ENCODE data around the gene GDI1.
"Not testable (repeated sequence)": the region's sequence is repeated elsewhere in the genome, so short reads cannot be mapped to it uniquely, and the experiment has no call there.

The GDI1 gene

DNA sequence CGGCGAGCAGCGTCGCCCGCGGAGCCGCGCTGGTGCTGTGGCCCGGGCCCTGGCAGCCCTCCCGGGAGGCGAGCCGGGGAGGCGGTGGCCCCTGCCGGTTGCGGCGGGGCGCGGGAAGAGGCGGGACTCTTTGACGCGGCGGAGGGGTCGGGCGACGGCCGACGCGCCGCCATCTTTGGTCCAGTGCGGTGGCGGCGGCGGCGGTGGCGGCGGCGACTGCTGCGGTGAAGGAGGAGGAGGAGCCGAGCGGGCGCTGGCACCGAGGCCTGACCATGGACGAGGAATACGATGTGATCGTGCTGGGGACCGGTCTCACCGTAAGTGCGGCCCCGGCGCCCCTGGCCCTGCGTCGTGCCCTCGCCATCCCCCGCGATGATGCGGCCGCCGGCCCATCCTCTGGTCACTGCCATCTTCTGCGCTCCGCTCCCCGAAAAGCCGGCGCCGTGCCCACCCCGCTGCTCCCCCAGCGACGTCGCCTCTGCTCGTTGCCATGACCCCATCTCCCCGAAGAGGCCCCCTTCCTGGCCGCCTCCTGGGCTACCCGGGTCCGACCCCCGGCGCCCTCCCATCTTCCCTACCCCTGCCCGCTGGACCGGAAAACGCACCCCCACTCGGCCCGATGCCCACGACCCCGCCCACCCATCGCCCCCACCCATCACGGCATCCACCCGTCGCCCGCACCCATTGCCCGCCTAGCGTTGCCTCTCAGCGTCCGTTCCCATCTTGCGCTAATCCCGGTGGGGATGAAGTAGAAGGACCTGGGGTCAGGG is at the start of gene GDI1:
TSS of gene GDI1 (plus strand) at position 172 of the 770 bp plus-strand sequence. CDS start at position 273, 101 bp downstream.
- peak; percentile 29 to 33 for DNase-seq (ENCODE audit: low read depth in 2 of 2)

DNA sequence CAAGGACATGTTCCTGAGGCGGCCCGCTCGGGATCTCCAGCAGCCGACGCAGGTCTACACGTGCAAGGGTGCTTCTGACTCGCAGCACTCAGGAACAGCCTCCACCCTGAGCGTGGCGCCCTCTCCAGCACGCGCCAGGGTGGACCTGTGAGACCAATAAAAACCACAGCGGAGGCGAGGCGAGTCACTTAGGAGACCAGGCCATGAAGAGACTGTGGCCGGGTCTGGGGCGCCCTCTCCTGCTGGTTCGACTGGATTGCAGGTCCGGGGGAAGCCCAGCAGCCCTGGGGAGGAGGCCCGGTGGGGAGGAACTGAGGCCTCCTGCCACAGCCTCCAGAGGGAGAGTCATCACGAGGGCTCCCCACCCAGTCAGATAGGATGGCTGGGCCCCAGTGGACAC is 48.9 kb upstream of the GDI1 start:
- not testable (repeated sequence) for DNase-seq (ENCODE audit: low read depth in 2 of 2)

DNA sequence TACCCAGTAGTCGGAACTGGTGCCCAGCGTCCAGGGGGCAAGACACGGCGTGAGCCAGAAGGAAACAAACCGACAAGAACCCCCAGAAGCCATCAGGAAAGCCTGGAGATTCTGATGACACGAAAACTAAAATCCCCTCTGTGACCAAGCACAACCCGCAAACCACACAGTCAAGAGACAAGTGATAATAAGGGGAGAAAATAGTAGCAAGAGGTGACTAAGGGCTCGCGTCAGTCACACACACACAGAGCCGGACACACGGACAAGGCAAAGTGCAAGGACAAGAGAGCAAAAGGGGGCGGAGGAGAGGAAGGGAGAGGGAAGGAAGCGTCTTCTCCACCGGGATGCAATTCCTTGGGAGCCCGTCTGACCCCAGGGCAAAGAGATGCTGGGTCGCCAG is 48.3 kb upstream of the GDI1 start:
- DNase-seq (ENCODE audit: low read depth in 2 of 2): not testable (repeated sequence)

DNA sequence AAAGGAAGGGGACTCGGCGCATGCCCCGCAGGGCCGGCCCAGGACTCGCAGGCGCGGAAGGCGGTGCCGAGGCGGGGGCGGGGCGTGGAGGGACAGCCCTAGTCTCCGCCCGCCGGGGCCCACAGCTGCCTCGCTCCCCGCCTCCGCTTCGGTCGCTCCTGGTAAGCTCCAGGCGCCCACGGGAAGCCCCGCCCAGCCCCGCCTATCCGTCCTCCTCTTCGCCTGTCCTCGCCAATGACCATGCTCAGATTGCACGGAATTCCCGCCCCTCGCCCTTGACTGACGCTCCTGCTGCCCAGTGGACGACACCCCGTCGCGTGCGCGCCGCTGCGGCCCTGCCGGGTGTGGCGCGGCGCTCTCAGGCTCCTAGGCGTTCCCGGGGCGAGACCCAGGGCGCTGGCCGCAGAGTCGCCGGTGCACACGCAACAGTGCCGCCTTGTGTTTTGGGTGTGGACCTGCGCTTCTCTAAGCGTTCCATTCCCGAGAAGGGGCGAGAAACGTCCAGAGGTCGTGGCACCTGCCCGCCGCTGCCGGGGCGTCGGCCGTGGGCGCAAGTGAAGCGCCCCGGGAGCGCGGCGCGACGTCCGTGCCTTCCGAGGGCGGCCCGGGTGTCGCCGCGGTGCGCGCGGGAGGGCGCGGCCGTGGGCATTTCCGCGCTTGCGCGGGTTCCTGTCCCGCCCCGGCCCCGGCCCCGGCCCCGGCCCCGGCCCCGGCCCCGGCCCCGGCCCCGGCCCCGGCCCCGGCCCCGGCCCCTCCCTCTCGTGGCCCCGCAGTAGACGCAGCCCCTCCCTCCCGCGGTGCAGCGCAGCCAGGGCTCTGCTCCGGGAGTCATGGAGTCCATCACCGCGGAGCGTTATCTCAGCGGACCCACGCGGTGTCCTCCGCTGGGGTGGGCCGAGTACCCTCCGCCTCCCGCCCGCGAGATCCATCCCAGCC is 46.9 kb upstream of the GDI1 start:
- DNase-seq (ENCODE audit: low read depth in 2 of 2): not testable (repeated sequence)

DNA sequence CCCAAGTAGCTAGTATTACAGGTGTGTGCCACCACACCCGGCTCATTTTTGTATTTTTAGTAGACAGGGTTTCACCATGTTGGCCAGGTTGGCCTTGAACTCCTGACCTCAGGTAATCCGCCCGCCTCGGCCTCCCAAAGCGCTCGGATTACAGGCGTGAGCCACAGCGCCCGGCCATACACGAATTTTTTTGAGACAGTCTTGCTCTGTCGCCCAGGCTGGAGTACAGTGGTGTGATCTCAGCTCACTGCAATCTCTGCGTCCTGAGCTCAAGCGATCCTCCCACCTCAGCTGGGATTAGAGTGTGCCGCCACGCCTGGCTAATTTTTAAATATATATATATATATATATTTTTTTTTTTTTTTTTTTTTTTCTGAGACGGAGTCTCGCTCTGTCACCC is 40.6 kb upstream of the GDI1 start:
- not testable (repeated sequence) for DNase-seq (ENCODE audit: low read depth in 2 of 2)

DNA sequence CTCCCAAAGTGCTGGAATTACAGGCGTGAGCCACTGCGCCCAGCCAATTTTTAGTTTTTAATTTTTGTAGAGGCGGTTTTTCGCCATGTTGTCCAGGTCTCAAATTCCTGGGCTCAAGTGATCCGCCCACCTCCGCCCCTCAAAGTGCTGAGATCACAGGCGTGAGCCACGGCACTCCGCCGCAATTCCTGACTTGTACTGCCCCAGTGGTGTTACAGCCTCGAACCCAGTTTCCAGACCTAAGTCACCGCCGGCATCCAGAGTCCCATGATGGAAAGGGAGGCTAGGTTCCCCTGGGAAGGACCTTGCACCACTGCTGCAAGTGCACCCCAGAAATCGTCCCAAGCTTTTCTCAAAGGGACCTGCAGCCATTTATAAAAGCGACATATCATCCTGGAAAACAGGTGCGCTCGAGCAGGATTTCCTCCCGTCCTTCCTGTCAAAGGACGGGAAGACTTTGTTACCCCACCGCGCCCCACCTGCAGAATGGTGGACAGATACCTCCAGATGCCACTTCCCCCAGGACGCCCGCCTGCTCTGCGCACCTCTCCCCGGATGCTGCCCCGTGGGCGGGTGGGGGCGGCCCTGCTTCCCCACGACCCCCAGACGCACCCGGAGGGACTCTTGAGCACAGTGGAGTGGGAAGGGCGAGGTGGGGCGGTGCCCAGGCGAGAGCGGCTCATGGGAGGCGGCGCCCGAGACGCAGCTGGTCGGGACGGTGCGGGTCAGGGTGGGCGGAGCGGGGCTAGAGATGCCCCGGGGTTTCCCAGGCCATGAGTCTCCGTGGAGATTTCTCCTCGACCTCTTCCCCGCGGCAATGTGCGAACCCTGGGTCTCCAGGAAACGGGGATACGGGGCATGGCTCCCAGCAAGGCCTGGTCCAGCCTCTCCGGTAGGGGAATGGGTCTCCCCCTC is 39.7 kb upstream of the GDI1 start:
- DNase-seq (ENCODE audit: low read depth in 2 of 2): no peak

DNA sequence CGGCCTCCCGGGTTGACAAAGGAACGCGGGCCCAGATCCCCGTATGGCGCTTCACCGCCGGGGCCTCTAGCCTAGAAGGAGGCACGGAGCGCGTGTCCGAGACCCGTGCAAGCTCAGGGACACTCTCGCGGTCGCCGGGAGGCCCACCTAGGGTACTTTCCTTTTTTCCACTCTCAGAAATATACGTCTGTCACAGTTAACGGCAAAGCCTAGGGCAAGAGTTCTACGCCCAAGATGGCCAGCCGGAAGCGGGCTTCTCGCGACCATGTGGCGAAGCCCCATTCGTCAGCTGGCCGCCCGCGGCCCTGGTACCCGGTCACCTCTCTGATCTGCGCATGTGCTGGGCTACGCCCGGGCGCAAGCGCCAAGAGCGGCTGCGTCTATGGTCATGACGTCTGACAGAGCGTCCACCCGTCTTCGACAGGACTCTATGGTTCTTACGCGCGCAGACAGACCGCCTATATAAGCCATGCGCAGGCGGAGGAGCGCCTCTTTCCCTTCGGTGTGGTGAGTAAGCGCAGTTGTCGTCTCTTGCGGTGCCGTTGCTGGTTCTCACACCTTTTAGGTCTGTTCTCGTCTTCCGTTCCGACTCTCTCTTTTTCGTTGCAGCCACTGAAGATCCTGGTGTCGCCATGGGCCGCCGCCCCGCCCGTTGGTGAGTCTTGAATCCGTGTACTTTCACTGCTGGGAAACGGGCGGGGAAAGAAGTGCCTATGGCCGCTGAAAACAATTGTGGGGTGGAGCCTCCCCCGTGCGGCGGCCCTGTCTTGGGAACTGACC is 38.9 kb upstream of the GDI1 start, which contains the start of gene RPL10:
TSS of gene RPL10 (plus strand) at position 490 of the 780 bp plus-strand sequence. CDS start at position 633, 143 bp downstream.
- peak; percentile 92 to 93 for DNase-seq (ENCODE audit: low read depth in 2 of 2)

DNA sequence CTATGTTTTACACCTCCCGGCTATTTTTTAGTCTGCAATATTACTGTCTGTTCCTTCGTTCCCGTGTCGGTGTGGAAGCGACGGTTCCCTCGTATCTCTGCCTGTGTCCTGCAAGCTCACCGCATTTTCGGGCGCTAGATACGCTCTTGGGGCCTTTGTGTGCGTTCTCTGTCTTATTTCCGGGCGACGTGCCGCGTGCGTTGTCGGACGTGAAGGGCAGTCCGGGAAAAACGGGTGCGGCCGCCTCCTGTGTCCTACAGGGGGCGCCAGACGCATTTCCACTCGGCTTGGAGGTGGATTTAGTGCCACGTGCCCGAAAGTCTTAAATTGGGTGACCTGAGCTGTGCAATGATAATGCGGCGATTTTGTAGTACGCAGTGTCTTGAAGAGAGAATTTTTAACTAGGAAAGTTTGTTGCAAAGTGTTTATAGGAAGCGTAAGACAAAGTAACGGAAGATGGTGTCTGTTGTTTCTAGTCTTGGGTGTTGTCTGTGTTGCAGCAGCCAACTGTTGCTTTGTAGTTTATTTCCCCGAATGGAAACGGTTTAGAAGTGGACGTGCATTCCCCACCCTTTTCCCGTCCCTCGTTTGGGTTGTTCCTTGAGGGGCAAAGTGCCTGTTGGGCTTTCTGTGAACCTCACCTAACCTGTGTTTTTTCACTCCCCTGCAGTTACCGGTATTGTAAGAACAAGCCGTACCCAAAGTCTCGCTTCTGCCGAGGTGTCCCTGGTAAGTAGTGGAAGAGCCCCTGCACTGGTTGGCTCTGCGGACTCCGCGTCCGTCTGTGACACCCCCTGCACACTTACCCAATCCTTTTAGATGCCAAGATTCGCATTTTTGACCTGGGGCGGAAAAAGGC is 38.1 kb upstream of the GDI1 start:
- DNase-seq (ENCODE audit: low read depth in 2 of 2): peak in 1 of 2 experiments; percentile 56

DNA sequence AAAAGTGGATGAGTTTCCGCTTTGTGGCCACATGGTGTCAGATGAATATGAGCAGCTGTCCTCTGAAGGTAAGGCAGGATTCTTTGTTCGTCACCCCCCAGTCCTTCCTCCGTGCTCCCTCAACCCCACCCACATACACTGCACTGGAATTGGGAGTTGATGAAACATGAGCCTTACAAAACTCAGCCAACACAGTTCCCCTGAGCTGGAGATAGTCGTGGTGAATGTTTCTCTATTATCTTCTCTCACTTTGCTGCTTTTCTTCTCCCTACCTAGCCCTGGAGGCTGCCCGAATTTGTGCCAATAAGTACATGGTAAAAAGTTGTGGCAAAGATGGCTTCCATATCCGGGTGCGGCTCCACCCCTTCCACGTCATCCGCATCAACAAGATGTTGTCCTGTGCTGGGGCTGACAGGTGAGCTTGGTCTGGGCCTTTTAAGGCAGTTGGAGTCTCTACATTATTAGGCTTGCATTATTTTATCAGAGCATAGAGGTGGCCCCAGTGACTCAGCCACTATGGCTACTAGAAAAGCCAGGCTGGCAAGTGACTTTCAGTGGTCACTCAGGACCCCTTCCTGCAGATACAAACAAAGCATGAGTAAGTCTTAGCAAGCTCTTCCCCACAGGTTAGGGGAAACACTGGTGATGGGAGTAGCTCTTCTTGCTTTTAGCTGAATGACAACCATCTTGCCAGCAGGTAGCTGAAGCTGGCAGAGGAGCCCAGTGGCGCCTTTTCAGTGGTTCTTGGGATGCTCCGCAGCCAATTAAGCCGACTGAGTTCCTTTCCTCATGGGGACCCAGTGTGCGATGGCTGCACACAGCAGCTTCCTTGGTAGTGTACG is 37.2 kb upstream of the GDI1 start:
- DNase-seq (ENCODE audit: low read depth in 2 of 2): no peak

DNA sequence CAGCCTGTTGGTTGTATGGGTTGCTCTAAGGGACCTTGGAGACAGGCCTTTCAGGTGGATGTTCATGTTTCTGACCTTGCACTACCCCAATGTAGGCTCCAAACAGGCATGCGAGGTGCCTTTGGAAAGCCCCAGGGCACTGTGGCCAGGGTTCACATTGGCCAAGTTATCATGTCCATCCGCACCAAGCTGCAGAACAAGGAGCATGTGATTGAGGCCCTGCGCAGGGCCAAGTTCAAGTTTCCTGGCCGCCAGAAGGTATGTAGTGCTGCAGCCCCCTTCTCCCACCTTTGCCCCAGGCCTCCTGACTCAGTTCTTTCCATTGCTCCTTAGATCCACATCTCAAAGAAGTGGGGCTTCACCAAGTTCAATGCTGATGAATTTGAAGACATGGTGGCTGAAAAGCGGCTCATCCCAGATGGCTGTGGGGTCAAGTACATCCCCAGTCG is 36.6 kb upstream of the GDI1 start:
- DNase-seq (ENCODE audit: low read depth in 2 of 2): not testable (repeated sequence)

DNA sequence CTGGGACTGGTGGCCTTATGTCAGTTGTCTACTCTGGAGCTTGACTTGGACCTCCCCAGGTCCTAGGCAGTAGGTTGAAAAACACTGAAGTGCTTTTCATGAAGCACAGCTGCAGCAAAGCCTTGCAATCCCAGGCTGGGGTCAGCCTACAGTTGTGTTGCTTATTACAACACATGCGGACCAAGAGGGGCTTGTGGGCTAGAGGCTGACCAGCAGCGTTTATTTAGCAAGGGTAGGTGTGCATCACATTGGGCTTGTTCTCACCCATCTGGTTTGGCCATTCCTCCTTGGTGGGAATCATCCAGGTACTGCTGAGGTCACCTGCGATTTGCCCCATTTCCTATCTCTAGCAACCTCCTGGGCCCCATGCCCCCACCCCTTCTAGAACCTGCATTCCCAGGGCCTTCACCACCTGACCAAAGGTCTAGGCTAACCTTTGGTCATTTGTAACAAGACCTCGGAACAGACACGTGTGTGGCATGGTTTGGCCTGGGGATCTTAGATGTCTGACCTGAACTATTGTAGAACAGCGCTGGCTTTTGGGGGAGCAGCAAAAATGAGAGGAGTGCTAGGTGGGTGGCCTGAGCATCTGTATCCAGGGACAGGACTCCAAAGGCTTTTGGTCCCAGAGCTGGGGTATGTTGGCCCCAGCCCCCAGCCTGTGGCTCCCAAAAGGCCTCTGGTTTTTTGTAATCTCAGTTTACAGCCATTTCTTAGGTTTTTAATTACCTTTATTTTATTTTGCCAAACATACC is 35.7 kb upstream of the GDI1 start:
- DNase-seq (ENCODE audit: low read depth in 2 of 2): no peak

DNA sequence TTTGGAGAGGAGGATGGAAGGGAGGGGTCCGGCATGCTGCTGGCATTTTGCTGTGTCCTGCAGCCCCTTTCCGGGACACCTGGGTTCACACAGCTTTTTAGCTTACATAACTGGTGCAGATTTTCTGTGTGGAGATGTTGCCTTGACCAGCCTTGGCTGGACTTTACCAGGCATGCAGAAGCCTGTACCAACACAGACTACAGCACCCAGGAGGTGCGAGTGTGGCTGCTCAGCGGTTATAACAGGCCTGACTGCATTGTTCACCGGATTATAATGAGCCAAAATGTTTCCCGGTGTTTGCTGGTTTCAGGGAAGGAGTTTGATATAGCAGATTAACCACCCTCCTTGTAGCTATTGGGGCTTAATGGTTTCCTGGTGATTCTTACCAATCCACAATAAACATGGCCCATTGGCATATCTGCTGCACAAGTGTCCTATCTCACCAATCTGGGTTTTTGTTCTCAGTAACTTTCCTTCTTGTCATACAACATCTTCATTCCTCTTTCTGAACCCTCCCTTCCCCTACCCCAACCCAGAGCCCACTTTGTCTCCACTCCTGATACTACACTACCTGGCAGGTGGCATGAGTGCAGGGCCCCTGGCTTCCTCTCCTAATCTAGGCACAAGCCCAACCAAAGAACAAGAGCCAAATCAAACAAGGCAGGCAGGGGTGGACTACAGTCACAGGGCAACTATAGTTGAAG is 34.9 kb upstream of the GDI1 start:
- DNase-seq (ENCODE audit: low read depth in 2 of 2): no peak

DNA sequence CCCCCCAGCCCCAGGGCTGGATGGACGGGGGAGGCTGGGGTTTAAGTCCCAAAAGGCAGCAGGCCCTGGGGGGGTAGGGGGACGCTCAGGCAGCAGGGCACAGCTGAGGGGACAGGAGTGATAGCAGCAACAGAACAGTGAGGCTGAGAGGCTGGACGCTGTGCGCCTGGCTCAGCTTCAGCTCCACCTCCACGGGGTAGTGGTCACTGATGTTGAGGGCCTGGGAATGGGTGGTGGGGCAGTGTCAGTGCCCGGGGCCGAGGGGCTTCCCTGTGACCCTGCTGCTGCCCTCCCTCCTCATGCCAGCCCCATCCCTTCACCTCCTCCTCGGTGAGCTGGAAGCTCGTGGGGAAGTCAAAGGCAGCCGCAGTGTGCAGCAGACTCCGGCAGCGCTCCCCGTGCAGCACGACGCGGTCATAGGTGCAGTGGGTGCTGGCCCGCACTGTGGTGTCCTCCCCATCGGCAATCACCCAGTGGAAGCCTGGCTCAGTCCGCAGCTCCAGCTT is 34.3 kb upstream of the GDI1 start:
- DNase-seq (ENCODE audit: low read depth in 2 of 2): no peak

DNA sequence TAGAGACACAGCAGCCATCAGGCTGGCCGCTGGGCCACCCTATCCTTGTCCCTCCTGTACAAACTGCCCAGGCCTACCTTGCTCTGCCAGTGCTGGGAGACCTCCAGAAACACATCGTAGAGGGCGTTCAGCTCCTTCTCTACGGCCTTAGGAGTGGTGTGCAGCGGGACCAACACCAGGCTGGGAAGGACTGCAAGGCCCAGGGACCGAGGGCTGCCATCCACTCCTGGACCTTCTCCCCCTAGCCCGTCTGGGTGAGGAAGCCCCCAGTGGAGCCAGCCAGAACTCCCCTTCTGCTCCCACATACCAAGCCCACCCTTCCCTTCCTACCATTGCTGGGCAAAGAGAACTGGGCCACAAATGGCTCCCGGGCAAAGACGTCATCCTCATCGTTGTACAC is 33.8 kb upstream of the GDI1 start:
- DNase-seq (ENCODE audit: low read depth in 2 of 2): no peak

DNA sequence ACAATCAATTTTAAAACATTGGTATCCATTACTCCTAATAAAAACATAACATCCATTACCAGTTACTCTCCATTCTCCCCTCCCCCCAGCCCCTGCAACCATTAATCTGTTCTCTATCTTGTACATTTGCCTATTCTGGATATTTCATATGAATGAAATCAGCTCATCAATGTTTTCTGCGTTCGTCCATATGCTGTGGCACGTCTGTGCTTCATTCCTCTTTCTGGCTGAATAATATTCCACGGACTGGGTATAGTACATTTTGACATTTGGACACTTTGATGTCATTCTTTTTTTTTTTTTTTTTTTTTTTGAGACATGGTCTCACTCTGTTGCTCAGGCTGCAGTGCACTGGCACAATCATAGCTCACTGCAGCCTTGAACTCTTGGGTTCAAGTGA is 33.1 kb upstream of the GDI1 start:
- DNase-seq (ENCODE audit: low read depth in 2 of 2): no peak

DNA sequence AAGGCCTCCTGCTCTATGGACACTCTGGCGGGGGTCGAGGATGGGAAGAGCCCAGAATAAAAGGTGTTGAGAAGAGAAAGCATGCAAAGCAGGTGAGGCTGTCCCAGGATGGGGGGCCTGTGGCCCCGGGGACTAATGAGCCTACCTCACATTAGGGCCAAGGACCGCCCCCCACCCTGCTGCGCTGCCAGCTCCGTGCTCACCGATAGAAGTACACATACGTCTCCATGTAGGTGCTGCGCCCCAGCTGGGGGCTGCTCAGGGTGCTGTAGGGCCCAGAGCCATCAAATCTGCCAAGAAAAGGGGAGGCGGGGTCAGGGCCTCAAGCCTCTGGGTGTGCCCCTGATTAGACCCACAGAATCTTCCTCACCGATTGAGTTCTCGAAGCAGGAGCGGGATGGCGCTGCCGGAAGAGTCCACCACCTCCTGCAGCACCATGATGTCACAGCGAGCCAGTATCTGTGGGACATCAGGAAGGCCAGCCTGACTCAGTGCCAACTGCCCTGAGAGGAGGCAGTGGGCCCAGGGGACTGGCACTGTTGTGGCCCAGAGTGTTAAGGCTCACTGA is 32.2 kb upstream of the GDI1 start:
- no peak for DNase-seq (ENCODE audit: low read depth in 2 of 2)

All from fibroblast of skin of left quadriceps (primary cell).